ENCODE measurements around the gene SLC22A4.

Gene SLC22A4

DNA sequence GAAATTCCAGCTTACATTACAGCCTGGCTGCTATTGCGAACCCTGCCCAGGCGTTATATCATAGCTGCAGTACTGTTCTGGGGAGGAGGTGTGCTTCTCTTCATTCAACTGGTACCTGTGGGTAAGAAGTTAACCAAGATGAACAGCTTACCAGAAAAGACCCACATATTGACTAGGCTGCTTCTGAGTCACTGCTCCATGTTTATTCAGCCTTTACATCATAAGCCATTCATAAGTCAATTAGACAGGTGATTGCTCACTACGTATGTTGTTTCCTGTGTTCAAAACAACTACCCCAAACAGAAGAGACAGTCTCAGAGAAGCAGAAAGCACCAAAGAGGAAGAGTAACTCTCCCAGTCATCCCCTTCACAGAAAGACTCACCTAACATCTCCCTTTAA lies 40.6 kb downstream of the SLC22A4 start:
- DNase-seq (ENCODE audit: low read depth in 2 of 3, low spot score in 1 of 3), result no peak

DNA sequence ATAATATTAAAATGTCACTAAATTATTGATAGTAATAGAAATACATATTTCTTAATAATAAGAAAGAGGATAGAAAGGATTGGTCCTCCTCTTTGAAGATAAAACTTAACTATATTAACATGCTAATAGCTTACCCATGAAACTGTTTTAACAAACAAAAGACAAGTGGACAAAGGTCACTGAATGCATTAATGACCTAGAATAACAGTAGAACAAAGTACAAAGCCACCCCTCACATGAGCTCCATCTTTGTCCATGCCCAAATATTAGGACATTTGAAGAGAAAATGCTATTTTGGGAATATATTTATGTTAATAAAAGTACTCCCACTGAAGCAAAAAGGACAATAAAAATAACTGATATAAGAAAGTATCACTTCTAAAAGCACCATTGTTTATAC lies 41.2 kb downstream of the SLC22A4 start:
- DNase-seq (ENCODE audit: low read depth in 2 of 3, low spot score in 1 of 3), result no peak

DNA sequence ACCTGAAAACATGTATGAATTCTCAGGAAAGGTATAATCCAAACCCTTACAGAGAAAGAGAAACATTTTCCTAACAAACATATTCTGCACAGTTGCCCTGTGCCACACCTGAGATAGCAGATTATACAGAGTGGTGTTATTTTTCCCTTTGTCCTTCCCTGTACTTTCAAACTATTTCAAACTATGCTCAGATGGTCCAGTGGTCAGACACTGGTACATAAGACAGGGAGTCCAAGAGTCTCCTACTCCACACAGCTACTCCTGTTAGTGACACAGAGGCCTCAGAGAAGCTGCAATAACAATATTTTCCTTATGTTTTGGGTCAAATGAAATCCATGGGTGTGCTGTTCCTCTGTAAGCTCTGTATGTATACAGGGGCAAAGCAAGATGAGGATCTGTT lies 45.3 kb downstream of the SLC22A4 start:
- no peak for DNase-seq (ENCODE audit: low read depth in 2 of 3, low spot score in 1 of 3)

DNA sequence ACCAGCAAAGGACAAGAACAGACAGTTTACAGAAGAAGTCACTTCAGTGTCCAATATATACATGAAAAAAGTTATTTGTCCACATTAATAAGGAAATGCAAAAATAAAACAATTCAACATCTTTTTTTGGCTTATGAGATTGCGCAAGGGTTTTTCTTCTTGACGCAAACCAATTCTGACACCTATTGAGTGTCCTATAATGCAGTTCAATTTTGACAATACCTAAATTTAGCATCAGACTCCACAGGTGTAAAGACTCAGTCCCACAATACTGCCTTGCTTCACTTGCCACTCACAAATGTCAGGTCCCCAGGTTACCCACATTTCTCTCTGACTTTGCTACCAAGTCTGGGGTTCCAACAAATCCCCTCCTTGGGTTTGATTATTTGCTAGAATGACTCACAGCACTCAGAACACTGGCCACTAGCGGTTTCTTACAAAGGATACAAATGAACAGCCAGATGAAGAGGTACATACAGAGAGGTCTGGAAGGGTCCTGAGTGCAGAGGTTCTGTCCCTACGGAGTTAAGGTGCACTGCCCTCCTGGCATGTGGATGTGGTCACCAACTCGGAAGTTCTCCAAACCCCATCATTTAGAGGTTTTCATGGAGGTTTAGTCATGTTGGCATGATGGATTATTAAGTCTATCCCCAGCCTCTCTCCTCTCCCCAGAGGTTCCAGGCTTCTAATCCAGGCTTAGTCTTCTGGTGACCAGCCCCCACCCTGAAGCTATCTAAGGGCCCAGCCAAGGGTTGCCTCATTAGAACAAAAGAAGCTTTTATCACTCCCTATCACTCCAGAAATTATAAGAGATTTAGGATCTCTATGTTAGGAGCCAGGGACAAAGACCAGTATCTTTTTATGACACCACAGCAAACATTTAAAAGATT lies 48.3 kb downstream of the SLC22A4 start:
- DNase-seq (ENCODE audit: low read depth in 2 of 3, low spot score in 1 of 3), result no peak

DNA sequence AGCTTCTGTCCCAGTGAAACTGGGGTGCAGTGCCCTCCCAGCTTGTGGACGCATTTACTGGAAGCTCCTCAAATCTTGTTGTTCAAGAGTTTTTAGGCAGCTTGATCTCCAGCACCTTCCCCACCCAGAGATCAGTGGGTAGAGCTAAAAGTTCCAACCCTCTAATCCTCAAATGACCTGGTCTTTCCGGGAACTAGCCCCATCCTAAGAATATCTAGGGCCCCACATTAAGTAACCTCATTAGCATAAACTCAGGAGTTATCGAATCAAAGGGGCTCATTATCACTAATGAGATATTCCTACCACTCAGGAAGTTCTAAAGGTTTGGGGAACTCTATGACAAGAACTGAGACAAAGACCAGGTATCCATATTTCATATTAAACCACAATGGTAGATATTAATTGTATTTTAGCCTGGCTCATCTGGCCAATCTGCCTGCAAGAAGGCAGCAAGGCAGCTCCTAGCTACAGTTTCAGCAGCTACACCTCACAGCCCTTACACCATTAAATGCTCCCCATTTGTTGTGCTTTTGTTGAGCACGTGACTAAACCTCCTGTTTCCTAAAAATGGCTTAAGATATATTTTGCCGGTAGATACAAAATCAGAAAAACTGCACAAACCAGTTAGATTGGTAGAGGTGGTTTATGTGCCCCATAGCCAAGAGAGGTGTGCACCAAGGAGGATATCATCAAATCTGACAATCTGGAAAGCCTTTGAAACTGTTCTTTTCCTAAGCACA lies 50.8 kb downstream of the SLC22A4 start:
- DNase-seq (ENCODE audit: low read depth in 2 of 3, low spot score in 1 of 3), result no peak

DNA sequence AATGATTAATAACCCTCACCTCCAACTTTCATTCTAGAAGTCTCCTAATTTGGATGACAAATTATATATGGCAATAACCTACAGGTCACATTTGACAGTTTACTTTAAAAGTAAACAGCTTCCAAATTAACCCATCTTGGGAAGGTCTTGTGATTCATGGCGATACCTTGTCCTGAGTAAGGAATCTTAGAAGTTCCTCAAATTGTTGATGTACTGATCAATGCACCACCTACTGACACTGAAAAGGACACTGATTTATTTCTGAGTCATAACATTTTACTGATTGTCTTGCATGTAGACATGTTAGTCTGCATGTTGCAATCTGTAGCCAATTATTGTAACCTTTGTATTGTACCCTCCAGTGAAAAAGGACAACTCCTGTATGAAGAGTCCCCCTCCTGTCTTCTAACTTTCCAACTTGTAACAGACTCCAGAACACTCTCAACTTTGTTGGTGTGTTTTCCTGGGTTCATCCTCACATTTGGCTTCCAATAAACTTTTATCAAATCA lies 59.3 kb downstream of the SLC22A4 start:
- DNase-seq (ENCODE audit: low read depth in 2 of 3, low spot score in 1 of 3), result no peak

DNA sequence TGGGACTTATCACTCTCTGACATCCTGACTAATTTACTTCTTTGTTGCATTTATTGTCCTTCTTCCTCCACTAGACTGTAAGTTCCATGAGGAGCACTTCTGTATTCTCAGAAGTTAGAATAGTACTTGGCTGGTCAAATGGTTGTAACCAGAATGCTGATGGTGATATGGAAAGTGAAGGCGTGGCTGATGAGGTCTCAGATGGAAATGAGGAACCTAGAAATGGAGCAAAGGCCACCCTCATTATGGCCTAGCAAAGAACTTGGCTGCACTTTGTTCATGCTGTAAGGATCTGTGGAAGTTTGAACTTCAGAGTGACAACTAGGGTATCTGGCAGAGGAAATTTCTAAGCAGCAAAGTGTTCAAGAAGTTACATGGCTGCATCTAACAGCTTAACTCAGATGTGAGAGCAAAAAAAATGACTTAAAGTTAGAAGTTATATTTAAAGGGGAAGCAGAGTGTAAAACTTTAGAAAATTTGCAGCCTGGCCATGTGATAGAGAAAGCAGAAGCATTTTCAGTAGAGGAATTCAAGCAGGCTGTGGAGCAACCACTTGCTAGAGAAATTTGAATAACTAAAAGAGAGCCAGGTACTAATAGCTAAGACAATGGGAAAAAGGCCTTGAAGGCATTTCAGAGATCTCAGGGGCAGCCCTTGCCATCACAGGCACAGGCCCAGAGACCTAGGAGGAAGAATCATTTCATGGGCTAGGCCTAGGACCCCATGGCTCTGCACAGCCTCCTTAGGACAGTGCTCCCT lies 60.4 kb downstream of the SLC22A4 start:
- no peak for DNase-seq (ENCODE audit: low read depth in 2 of 3, low spot score in 1 of 3)

DNA sequence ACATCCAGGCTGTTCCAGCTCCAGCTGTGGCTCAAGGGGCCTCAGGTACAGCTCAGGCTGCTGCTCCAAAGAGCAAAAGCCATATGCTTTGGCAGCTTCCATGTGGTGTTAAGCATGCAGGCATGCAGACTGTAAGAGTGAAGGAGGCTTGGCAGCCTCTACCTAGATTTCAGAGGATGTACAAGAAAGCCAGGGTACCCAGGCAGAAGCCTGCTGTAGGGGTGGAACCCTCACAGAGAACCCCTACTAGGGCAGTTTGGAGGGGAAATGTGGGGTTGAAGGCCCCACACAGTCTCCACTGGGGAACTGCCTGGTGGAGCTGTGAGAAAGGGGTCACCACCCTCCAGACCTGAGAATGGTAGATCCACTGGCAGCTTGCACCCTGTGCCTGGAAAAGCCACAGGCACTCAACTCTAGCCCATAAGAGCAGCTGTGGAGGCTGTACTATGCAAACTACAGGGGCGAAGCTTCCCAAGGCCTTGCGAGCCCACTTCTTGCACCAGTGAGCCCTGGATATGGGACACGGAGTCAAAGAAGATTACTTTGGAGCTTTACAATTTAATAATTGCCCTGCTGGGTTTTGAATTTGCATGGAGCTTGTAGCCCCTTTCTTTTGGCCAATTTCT lies 61.1 kb downstream of the SLC22A4 start:
- no peak for DNase-seq (ENCODE audit: low read depth in 2 of 3, low spot score in 1 of 3)

DNA sequence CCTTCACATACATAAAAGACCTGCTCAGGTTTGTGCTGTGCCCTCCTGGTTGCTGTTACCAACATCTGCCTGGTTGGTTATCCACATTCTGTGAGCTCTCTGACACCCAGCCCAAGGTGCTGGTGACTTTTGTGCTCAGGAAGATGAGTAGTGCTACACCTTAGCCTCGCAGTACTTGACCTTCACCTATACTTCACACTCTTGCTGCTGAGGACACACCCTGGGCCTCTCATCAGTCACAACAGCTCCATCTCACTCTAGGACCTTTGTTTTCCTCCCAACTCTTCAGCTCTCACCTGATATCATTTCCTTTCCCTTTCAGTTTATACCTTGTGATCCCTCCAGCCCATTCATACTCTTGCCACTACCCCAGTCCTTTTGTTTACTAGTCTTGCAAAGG lies 64.6 kb downstream of the SLC22A4 start:
- DNase-seq (ENCODE audit: low read depth in 2 of 3, low spot score in 1 of 3), result no peak

DNA sequence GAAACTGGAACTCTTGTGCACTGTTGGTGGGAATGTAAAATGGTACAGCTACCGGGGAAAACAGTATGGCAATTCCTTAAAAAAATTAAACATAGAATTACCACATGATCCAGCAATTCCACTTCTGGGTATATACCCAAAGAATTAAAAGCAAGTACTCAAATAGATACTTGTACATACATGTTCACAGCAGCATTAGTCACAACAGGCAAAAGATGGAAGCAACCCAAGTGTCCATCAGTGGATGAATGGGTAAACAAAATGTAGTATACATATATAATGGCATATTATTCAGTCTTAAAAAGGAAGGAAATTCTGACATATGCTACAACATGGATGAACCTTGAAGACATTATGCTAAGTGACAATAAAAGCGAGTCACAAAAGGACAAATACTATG lies 67.9 kb downstream of the SLC22A4 start:
- DNase-seq (ENCODE audit: low read depth in 2 of 3, low spot score in 1 of 3), result no peak

DNA sequence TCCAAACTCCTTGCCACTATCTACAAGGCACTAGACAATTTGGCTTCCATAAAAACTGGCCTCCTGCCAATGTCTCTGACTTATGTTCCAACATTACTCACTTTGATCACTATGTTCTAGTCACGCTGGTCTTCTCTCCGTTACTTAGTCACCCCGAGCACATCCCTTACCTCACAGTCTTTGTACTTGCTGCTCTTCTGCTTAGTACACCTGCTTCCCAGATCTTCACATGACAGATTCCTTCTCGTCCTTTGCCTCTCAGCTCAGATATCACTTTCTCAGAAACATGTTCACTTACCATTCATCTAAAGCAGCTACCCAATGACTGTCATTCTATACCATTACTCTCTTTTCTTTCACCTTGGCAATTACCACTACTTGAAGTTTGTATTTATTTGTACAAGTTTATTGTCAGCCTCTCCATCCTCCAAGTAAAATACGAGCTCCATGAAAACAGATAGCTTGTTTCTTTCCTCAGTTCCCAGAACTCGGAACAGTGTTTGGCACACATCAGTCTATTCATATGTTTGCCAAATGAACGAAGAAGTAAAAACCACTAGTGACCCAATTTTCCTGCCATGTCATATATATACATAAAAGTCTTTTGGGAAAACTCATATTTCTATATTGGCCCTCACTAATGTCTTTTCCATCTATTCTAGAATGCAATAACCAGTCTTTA lies 69.4 kb downstream of the SLC22A4 start:
- DNase-seq (ENCODE audit: low read depth in 2 of 3, low spot score in 1 of 3), result no peak

DNA sequence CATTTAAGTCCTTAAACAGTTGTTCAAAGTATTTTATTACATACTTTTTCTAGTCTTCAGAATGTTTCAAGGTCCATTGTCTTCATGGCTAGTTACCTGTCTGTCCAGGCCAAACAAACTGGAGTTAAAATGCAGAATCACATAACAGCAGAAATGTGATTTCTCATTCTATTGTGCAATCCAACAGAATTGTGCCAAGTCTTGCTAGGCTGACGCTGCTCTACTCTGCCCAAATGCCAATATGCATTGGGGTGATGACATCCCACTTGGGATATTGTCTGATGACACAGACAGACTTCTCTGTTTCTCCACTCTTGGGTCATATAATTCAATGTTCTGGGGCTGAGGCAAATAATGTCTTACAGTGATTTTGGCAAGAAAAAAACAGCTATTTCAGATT lies 70.1 kb downstream of the SLC22A4 start:
- no peak for DNase-seq (ENCODE audit: low read depth in 2 of 3, low spot score in 1 of 3)

DNA sequence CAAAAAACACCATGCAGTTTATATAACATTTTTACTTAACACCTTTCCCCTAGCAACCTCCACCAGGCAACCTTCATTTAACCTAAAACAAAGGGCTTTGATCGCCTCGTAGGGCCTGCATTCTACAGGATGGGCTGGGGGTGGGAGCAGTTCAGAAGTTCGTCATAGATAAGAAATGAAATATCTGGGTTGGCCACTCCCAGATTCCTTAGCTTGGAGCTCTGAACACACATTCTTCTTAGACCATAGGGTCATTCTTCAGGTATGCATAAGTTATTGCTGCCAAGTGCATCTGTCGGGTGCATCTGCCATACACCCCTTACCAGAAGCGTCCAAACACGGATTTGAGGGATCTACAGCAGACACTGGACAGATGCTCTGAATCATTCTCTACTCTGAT lies 71.0 kb downstream of the SLC22A4 start:
- no peak for DNase-seq (ENCODE audit: low read depth in 2 of 3, low spot score in 1 of 3)

DNA sequence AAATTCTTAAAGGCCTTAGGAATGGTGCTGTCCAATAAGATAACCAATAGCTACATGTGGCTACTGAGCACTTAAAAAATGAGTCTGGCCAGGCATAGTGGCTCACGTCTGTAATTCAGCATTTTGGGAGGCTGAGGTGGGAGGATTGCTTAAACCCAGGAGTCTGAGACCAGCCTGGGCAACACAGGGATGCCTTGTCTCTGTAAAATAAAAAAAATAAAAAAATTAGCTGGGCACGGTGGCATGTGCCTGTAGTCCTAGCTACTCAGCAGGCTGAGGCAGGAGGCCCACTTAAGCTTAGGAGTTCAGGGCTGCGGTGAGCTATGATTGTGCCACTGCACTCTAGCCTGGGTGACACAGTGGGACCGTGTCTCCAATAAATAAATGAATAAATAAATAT lies 74.0 kb downstream of the SLC22A4 start:
- no peak for DNase-seq (ENCODE audit: low read depth in 2 of 3, low spot score in 1 of 3)

DNA sequence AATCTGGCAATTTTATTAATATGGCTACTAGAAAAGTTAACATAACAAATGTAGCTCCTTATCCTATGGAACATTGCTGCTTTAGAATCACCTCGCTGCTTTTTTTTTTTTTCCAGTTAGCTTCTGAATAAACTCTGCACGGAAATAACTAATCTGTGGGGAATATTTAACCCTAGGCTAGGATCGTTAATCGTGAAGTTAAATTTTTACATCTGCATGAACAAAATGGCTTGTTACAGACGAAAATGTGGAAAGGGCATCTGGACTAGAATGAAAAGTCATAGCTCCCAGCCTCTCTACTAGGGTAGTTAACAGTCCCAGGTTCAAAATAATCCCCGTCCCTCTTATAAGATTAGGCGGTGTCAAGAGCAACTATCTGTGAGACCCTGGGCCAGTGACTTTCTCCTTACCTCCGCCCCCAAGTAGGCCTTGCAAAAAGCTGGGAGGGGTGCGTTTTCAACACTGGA lies 74.8 kb downstream of the SLC22A4 start:
- DNase-seq (ENCODE audit: low read depth in 2 of 3, low spot score in 1 of 3), result no peak

DNA sequence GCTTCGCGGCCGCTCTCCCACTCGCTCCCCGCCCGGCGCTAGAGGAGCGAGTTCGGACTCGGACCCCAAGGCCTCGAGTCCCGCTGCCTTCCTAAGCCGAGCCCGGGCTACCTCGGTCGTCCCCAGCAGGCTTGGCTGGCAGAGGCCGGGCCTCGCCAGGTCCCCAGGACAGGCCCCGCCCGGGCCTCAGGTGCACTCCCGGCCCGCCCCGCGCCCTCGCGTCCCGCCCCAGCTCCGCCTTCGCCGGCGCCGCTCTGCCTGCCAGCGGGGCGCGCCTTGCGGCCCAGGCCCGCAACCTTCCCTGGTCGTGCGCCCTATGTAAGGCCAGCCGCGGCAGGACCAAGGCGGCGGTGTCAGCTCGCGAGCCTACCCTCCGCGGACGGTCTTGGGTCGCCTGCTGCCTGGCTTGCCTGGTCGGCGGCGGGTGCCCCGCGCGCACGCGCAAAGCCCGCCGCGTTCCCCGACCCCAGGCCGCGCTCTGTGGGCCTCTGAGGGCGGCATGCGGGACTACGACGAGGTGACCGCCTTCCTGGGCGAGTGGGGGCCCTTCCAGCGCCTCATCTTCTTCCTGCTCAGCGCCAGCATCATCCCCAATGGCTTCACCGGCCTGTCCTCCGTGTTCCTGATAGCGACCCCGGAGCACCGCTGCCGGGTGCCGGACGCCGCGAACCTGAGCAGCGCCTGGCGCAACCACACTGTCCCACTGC lies 75.4 kb downstream of the SLC22A4 start, which contains the start of gene SLC22A5:
TSS of gene SLC22A5 (plus strand) at position 237 of the 707 bp plus-strand sequence. CDS start at position 500, 263 bp downstream.
- DNase-seq (ENCODE audit: low read depth in 2 of 3, low spot score in 1 of 3), result peak; percentile 43 to 69 (median 61)

DNA sequence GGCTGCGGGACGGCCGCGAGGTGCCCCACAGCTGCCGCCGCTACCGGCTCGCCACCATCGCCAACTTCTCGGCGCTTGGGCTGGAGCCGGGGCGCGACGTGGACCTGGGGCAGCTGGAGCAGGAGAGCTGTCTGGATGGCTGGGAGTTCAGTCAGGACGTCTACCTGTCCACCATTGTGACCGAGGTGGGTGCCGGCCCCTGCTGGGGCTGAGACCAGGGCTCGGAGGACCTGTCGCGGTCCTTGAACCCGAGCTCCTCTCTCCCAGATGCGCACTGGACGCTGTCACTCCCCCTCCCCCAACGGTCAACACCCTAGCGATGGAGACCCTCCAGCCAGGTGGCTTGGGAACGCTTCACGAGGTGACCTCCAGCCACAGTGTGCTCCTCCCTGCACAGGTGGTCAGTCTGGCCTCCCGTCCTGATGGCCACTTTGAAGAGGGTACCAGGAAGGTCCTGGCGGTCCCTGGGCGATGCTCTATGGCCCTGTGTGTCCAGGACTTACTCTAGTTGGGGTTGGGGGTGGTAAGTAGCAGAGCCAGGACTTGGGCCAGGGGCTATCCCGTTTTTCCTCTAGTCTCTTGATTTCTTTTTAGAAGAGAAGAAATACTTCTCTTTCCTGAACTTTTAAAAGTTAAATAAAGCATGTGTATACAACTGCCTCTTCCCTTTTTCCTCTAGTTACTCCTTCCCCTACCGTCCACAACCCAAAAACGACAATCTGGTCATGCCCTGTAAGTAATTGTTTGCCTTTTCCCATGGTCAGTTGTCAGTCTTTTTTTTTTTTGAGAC lies 76.2 kb downstream of the SLC22A4 start:
- DNase-seq (ENCODE audit: low read depth in 2 of 3, low spot score in 1 of 3), result no peak

DNA sequence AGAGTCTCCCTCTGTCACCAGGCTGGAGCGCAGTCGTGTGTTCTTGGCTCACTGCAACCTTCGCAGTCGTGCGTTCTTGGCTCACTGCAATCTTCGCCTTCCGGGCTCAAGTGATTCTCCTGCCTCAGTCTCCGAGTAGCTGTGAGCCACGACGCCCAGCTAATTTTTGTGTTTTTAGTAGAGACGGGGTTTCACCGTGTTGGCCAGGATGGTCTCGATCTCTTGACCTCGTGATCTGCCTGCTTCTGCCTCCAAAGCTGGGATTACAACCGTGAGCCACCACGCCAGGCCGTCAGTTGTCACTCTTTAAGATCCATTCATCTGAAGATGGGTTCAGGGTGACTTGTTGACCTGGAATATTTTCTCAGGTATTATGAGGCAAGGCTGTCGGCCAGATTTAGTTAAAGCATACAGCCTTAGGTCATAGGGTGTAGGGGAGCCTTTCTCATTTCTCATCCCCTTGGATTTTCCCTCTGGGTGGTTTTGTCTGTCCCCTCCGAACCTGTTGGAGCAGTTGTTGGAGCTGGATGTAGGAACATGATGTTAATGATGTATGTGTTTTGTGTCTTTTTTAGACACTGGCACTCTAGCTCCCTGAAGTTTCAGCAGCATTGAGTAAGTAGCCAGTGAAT lies 76.9 kb downstream of the SLC22A4 start:
- DNase-seq (ENCODE audit: low read depth in 2 of 3, low spot score in 1 of 3), result no peak
